ENCODE data around the gene TUBA3E. TPM values are rescaled to one million over a fixed set of nuclear protein-coding genes. Genes with fewer than 3 reads are reported as not detected.
"Not testable (repeated sequence)": the region's sequence is repeated elsewhere in the genome, so short reads cannot be mapped to it uniquely, and the experiment has no call there.

The TUBA3E gene
- total and polyA plus RNA-seq, 2 donors, result not detected

DNA sequence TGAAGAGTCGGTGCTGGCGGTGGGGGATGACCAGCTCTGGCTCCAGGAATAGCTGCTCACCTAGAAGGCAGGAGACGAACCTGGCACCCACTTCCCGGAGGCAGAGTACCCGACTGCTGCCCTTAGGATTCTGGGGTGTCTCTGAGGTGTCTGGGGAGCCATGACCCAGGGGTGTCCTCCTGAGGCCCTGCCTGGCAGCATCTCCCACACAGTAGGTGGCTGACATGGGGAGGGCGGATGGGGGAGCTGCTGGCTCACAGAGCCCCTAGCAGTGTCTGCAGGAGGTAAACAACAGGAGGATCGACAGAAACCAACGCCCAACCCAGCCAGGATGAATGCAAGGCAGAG is 43.8 kb downstream of the TUBA3E start:
- WGBS, result 94% methylated on average over 8 of the region's 8 CpGs
- H3K36me3 ChIP-seq (ENCODE audit: insufficient read depth); H3K4me3 ChIP-seq (ENCODE audit: low read depth, low read length); DNase-seq (ENCODE audit: extremely low spot score); H3K4me1 ChIP-seq (ENCODE audit: insufficient read depth); H3K27ac ChIP-seq (ENCODE audit: low read depth): not testable (repeated sequence)

DNA sequence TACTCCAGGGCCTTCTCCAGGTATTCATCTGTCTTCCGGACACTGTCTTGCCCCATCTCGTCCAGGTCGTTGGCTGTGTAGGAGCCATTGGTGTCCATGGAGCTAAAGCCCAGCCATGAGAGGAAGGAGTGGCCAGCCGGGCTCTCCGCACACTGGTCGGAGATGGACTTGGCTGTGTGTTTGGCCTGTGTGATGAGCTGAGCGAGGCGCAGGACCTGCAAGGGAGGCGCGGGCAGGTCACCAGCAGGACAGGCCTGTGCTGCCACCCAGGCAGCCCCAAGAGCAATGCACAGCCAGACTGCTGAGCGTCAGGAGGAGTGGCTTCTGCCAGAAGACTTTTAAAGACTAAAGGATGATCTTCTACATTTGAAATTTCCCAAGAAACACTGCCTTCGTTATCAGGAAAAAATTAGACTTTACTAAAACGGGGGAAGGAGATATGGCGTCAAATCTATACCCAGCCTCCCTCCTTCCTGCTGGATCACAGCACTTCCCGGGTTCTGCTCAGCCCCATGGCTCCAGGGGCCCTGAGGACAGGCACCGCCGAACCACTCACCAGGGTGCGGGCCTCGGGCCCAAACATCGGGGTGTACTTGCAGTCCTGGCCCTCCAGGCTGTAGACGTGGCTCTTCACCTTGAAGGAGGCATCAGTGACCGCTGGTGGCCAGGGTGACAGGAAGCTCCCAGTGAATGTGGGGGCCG is 44.4 kb downstream of the TUBA3E start:
- 89% methylated on average over 22 of the region's 23 CpGs for WGBS

DNA sequence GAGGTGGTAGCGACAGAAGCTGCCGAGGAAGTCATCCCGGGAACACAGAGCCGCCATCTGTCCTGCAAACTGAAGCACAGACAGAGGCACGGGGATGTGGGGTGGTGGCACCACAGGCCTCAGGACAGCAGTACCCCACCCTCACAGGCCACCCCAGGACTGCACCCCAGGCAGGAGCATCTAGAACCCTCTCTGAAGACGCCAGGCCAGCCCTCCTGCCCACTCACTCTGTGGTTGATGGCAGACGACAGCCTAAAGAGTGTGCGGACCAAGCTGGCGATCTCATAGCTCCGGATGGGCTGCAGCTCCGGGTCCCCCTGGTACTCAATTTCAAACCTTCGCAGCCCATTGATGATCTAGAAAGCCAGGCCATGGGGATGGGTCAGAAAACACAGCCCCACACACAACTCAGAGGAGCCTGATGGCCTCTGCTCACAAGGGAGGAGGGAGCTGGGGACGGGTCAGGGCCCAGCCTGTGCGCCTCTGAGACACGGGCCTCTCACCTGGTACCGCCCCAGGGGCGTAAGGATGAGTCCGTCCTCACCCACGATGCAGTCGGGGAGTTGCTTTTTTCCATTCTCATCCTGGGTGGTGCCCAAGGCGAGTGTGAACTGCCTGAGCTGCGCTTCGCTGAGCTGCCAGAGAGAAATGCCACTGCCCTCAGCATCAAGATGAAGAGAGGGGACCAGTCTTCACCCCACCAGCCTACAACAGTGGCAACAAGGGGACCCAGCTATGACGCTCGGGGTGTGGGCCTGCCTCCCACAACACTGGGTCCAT is 45.2 kb downstream of the TUBA3E start:
- 94% methylated on average over 25 of the region's 25 CpGs for WGBS
- Histone ChIP-seq H3K27ac (ENCODE audit: low read depth) (no peak overlapping the region), H3K4me3 (ENCODE audit: low read depth, low read length) (no peak overlapping the region), H3K4me1 (ENCODE audit: insufficient read depth) (no peaks in the 10 kb centered on the region), H3K36me3 (ENCODE audit: insufficient read depth) (no peaks in the 10 kb centered on the region)
- DNase-seq (ENCODE audit: extremely low spot score), result no peak

More for the DNA sequence above, 44.4 kb downstream of the TUBA3E start:
- not testable (repeated sequence) for H3K36me3 ChIP-seq (ENCODE audit: insufficient read depth); H3K4me1 ChIP-seq (ENCODE audit: insufficient read depth); H3K4me3 ChIP-seq (ENCODE audit: low read depth, low read length); DNase-seq (ENCODE audit: extremely low spot score); H3K27ac ChIP-seq (ENCODE audit: low read depth)

DNA sequence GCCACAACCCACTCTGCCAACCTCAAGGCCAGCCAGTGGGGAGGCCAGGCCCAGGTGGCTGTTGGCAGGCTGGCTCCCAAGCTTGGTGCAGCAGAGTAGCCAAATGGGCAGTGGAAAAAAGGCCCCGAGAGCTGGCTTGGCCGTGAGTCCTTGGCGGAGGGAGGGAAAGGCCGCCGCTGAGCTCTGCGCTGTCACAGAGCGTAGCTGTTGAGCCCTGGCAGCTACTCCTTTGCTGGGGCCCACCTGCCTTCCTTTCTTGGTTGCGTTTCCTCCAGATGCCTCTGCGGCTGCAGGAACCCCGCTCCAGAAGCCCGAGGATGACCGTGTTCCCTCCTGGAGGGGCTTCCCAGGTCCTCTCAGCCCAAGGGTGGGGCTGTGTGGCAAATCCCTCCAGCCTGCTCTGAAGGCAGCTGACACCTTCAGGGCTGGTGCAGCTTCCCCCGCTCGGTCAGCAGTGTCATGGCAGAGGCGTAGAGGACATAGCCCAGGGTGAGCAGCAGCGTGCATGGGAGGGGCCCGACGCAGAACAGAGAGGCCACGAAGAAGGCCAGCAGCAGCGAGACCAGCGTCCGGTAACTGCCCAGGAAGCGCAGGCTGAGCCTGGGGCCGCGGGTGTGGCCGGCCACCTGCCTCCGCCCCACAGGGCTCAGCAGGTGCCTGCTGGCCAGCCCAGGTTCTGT is 46.0 kb downstream of the TUBA3E start:
- not testable (repeated sequence) for DNase-seq (ENCODE audit: extremely low spot score); H3K36me3 ChIP-seq (ENCODE audit: insufficient read depth); H3K27ac ChIP-seq (ENCODE audit: low read depth); H3K4me3 ChIP-seq (ENCODE audit: low read depth, low read length); H3K4me1 ChIP-seq (ENCODE audit: insufficient read depth)
- 92% methylated on average over 26 of the region's 27 CpGs for WGBS

DNA sequence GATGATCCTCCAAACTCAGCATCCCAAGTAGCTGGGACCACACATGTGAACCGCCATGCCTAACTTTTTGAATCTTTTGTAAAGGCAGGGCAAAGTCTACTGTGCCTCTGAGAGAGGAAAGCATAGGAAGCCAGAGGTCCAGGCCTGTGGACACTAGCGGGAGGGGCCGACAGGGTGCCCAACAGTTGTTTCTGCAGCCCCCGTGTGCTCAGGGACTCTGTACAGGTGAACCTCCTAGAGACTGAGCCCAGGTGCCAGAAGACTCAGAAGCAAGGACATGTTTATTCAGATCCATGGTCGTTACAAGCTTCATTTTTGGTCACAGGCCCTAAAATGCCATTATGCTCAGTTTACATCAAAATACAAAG is 47.1 kb downstream of the TUBA3E start:
- not testable (repeated sequence) for H3K4me1 ChIP-seq (ENCODE audit: insufficient read depth); H3K4me3 ChIP-seq (ENCODE audit: low read depth, low read length); DNase-seq (ENCODE audit: extremely low spot score); H3K36me3 ChIP-seq (ENCODE audit: insufficient read depth); H3K27ac ChIP-seq (ENCODE audit: low read depth)
- 69% methylated on average over 5 of the region's 5 CpGs for WGBS

DNA sequence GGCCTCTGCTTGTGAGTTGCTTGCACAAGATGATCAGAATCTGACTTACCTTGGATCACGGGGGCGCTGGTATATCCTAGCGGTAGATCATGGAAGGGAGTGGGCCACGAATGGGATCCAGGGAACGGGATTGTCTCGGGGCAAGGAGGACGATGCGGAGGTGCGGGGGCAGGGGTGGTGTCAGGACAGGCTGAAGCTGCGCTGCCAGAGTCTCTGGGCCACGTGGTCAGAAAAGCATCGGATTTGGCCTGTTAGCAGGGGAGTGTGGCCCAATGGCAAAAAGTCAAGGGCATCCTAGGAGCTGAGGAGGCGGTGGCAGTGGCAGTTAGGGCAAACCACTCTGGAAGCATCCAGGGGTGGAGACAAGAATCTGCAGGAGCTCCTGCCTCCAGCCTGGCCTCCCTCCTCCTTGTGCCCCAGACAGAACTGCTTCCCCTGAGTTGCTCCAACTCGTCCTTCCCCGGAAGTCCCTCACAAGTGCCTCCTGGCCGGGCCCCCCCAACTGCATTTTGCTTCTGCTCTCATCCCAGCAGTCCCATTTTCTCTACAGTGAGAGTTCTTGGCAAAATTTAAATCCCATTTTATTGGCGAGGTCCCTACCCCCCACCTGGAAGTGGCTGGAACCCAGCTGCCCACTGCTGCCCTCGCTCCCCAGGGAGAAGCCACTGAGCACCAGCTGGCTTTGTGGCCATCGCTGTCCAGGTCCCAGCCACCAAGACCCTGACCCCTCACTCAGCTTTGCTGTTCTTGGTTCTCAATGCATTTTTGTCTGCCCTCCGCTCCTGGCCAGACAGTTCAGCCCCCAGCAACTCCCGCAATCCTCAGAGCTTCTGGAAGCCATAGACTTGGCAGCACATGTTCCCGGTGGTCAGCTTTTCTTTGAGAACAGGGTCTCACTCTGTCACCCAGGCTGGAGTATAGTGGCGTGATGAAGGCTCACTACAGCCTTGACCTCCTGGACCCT is 47.8 kb downstream of the TUBA3E start:
- DNase-seq (ENCODE audit: extremely low spot score), result no peak
- no peaks in the 10 kb centered on the region for H3K36me3 ChIP-seq (ENCODE audit: insufficient read depth)
- no peaks in the 10 kb centered on the region for H3K4me1 ChIP-seq (ENCODE audit: insufficient read depth)
- H3K27ac ChIP-seq (ENCODE audit: low read depth), result no peak overlapping the region
- no peak overlapping the region for H3K4me3 ChIP-seq (ENCODE audit: low read depth, low read length)
- 89% methylated on average over 23 of the region's 23 CpGs for WGBS

DNA sequence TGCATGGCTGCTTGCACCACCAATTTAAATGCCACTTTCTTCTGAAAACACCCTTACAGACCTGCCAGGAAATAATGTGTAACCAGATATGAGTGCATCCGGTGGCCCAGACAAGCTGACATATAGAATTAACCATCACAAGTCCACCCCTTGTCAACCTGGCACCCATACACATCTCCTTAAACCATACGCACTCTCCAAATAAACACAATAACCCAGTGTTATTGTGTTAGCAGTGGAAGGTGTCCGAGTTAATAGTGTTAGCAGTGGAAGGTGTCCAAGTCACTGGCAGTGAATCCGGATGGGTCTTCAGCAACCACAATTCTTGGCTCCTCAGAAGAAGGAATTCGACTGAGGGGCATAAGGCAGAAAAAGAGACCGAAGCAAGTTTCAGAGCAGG is 49.7 kb downstream of the TUBA3E start:
- DNase-seq (ENCODE audit: extremely low spot score); H3K4me1 ChIP-seq (ENCODE audit: insufficient read depth); H3K27ac ChIP-seq (ENCODE audit: low read depth); H3K36me3 ChIP-seq (ENCODE audit: insufficient read depth); H3K4me3 ChIP-seq (ENCODE audit: low read depth, low read length): not testable (repeated sequence)
- 46% methylated on average over 6 of the region's 6 CpGs for WGBS

DNA sequence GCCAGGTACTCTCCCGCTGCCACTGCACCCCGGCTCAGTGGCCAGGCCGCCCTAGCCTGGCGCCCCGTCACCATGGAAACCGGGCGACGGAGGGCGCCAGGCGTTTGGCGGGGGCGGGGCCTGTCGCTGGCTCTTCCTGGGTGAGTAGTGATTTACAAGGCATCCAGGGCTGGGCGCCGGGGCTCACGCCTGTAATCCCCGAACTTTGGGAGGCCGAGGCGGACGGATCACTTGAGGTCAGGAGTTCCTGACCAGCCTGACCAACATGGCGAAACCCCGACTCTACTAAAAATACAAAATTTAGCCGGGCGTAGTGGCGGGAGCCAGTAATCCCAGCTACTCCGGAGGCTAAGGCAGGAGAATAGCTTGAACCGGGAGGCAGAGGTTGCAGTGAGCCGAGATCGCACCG is 53.2 kb downstream of the TUBA3E start, which contains the start of gene CCDC74B:
TSS of gene CCDC74B (minus strand) at position 107 of the 409 bp plus-strand sequence. CDS start 116 bp downstream, outside the sequence.
- H3K27ac ChIP-seq (ENCODE audit: low read depth); DNase-seq (ENCODE audit: extremely low spot score); H3K4me1 ChIP-seq (ENCODE audit: insufficient read depth); H3K36me3 ChIP-seq (ENCODE audit: insufficient read depth): not testable (repeated sequence)
- peak within 1 kb of the TSS; percentile 14 for H3K4me3 ChIP-seq (ENCODE audit: low read depth, low read length)
- WGBS, result 3% methylated on average over 29 of the region's 30 CpGs

DNA sequence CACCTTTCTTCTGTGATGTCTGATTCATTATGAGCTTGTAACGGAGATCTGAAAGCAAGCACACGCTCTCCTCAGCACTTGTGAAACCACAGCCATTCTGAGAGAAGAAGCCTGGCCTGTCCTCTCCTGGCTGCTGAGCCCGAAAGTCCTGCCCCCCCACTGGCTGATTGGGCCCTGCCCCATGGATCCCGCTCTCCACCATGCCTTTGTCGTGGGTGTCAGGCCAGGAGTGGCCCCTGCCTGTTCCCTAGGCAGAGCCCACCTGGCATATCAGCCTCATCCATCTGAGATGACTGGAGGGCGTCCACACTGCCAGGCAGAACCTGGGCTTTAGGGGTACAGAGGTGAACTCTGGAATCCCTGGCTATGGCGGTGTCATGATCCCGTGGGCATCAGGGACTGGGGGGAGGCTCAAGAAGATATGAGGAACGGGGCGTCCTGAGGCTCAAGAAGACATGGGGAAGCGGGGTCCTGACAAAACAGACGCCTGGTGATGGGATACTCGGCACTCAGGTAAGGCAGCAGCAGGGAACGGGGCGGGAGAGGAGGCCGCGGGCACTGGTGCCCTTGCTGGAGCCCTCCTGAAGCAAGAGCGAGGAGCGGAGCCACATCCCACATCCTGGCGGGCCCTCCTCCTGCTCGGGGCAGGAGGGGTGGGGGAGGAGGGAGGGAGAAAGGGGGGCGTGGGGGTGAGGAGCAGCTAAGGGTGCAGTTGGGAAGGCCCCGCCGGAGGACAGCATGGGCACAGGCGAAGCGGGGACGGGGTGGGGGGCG is 54.8 kb downstream of the TUBA3E start:
- H3K36me3 ChIP-seq (ENCODE audit: insufficient read depth); DNase-seq (ENCODE audit: extremely low spot score); H3K4me1 ChIP-seq (ENCODE audit: insufficient read depth); H3K27ac ChIP-seq (ENCODE audit: low read depth): not testable (repeated sequence)
- WGBS, result 41% methylated on average over 22 of the region's 28 CpGs
- H3K4me3 ChIP-seq (ENCODE audit: low read depth, low read length), result peak overlapping the region; percentile 14

DNA sequence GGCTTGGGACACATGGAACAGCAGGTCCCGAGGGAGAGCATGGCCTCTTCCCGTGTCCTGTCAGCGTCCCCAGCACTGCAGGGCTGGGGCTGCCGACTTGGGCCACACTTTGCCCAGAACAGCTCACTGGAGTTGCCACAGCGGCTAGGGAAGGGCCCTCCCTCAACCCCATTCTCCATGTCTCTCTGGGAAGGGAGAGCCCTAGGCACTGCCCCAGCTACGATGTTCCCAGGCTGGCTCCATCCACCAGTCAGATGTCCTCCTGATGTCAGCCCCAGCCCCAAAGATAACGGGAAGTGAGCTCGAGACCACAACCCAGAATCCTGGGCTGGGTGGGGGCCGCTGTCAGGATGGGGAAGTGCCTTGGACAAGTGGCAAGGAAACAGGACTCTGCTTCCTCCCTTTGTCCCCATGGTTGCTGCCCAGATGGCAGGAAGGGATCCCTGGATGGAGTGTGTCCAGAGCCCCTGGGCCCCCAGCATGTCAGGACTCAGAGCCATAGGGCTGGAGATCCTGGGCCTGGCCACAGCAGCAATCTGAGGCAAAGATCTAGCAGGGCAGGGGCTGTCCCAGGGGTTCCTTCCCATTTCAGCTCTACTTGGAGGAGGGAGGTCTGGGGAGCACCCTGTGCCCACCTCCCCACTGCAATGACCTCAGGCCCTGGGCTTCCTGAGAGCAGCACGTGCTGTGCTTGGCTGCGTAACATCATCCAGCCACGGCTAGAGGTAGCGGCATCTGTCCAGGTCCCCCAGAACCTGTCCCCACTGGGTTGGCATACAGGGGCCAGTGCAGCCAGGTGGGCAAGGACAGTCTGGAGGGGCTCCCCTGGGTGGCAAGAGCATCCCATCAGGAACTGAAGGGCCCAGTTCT is 55.6 kb downstream of the TUBA3E start:
- H3K36me3 ChIP-seq (ENCODE audit: insufficient read depth); H3K4me3 ChIP-seq (ENCODE audit: low read depth, low read length); H3K27ac ChIP-seq (ENCODE audit: low read depth); H3K4me1 ChIP-seq (ENCODE audit: insufficient read depth); DNase-seq (ENCODE audit: extremely low spot score): not testable (repeated sequence)
- WGBS, result 89% methylated on average over 13 of the region's 13 CpGs

Data from urinary bladder (tissue), 4 donors.